Measurements from ENCODE around the gene INPP5D.

DNA sequence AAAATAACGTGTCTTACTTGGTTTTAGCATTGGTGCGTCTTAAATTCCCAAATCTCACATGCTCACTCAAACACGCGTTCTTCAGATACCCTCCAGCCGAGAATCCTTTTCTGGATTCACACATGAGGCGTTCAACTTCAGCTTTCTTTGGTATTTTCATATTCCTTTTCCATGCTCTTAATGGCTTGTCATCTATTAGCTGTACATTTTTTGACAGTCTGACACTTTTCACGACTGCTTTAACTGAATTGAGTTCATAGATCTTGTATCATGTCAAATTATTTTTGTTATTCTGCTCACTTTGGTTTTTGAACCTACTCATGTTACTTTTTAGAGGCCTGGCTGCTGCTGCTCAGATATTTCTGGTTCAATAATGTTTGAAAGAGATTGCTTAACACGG is 59.0 kb downstream of the INPP5D start:
- TF ChIP-seq, protein P1, sequence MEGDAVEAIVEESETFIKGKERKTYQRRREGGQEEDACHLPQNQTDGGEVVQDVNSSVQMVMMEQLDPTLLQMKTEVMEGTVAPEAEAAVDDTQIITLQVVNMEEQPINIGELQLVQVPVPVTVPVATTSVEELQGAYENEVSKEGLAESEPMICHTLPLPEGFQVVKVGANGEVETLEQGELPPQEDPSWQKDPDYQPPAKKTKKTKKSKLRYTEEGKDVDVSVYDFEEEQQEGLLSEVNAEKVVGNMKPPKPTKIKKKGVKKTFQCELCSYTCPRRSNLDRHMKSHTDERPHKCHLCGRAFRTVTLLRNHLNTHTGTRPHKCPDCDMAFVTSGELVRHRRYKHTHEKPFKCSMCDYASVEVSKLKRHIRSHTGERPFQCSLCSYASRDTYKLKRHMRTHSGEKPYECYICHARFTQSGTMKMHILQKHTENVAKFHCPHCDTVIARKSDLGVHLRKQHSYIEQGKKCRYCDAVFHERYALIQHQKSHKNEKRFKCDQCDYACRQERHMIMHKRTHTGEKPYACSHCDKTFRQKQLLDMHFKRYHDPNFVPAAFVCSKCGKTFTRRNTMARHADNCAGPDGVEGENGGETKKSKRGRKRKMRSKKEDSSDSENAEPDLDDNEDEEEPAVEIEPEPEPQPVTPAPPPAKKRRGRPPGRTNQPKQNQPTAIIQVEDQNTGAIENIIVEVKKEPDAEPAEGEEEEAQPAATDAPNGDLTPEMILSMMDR (IDR thresholded peaks at IDR 0.05), result no peak
- no peak for TF ChIP-seq EZH2 (IDR thresholded peaks at IDR 0.05; ENCODE audit: borderline replicate concordance, insufficient read depth, low read depth, low read length, poor library complexity, severe bottlenecking)
